GM18951 (cell line): ENCODE results near the gene P2RY2.

Source experiments
- POLR2A ChIP-seq: IDR thresholded peaks from 4 replicates; pipeline ENCODE4 v1.6.1; 2011; ENCODE audit warnings: mild to moderate bottlenecking; ENCODE audit not compliant: insufficient read length, insufficient read depth; ENCODE audit errors: extremely low read depth
- in situ Hi-C: fragments of 300-500 bp; cut with MboI; formaldehyde crosslinking; loops from one replicate; pipeline ENCODE4 v1.12.0; 2022; ENCODE audit warnings: low sequenced_read_pairs, mixed read lengths, inconsistent platforms; ENCODE audit not compliant: unreplicated experiment

P2RY2 gene

DNA sequence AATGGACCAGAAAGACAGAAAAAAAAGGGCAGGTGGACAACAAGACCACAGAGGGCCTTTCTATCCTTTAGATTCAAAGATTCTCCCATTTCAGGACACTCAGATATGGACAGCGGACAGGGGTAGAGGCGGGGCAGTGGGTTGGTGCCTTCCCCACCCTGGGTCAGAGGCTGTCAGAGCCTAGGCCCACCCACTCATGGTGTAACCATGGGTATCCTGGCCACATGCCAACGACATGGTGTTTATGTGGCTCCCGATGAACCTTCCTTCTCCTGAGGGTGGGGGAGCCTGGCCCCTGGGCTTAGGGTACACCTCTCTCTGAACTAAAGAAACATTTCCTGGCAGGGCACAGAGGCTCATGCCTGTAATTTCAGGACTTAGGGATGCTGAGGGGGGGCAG lies 14.3 kb upstream of the P2RY2 start:
- in situ Hi-C loops, result no loop called here
- no peak for TF ChIP-seq POLR2A

DNA sequence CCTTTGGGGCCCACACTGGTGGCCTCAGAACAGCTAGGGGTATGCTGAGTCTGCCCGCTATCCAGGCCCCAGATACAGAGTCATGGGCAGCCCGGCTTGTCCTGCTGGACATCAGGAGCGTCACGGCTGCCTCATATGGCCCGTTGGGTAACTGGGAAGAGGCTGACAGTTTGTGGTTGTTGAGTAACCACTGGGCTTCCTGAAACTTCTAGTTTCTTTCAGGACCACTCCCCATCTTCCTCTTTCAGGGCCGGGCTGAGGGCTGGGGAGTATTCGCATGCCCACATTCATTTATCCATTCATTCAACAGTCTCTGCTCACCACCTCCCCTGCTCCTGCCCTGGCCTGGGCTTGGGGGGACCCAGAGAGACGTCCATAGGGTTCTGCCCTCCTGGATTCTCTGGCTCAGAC lies 13.4 kb upstream of the P2RY2 start:
- in situ Hi-C loops, result no loop called here
- TF ChIP-seq POLR2A, result no peak

DNA sequence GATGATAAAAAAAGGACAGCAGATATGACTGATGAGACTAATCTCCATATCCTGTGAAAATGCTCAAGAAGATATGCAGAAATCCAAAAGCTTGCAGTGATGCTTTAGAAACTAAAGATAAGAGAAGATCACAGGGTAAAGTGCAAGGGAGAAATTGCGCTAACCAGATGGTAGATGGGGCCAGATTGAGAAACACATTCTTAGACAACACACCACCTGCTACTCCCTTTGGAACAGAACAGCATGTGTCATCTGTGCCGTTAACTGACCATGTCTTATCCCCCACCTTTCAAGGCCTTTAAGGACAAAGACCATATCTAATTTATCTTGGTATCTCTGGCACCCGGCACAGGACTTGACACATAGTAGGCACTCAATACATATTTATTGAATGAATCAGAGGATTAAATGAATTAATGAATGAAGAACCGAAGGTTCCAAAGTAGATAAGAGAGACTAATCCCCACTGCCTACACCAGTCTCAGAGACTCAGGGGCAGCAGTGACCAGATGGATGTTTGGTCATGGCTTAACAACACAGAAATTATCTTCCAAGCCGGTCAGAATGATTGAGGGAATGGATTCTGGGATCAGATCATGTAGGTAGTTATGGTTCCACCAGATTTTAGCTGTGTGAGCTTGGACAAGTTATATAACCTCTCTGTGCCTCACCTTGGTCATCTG lies 12.3 kb upstream of the P2RY2 start:
- no peak for TF ChIP-seq POLR2A
- in situ Hi-C loops, result no loop called here

DNA sequence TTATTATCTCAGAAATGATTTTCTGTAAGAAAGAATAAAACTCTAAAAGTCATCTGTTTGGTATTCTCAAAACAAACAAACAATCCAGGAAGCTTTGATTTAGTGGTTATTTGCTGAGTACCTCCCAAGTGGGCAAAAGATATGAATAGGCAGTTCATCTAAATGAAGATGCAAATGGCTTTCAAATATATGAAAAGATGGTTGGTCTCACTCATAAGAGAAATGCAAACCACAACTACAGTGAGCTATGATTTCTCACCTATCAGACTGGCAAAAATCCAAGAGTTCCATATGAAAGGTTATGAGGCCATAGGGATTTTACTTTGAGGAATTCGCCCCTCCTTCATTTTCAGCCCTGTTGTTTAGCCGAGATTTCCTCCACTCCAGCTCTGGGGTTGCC lies 11.3 kb upstream of the P2RY2 start:
- no peak for TF ChIP-seq POLR2A

DNA sequence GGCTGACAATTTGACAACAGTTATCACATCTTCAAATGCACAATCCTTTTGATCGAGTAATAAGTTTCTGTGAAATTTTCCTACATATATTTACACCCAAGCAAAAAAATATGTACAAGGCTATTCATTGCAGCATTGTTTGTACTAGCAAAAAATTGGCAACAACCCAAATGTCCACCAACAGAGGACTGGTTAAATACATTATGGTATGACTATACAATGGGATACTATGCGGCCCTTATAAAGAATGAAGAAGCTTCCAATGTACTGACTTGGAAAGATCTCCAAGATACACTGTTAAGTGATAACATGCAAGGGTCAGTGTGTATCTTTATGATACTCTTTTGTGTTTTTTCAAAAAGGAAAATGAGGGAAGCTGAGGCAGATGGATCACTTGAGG lies 8.2 kb upstream of the P2RY2 start:
- in situ Hi-C loops, result no loop called here
- no peak for TF ChIP-seq POLR2A

More for the DNA sequence above, 11.3 kb upstream of the P2RY2 start:
- in situ Hi-C loops, result no loop called here

DNA sequence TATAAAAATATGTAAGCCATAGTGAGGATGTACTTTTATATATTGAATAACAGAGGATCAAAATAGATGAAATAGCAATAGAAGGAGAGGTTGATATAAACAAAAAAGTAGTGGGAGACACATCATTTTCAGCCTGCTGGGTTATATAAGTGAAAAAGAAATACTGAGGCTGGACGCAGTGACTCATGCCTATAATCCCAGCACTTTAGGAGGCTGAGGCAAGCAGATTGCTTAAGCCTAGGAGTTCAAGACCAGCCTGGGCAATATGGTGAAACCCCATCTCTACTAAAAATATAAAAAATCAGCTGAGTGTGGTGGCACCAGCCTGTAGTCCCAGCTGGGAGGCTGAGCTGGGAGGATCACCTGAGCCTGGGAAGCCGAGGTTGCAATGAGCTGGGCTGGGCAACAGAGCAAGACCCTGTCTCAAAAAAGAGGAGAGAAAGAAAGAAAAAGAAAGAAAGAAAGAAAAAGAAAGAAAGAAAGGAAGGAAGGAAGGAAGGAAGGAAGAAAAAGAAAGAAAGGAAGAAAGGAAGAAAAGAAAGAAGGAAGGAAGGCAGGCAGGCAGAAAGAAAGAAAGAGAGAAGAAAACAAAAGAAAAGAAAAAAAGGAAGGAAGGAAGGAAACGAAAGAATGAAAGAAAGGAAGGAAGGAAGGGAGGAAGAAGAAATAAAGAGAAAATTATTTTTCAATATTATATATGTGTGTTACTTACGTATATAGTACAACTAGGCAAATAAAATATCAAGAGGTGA lies 7.0 kb upstream of the P2RY2 start:
- in situ Hi-C loops, result no loop called here
- TF ChIP-seq POLR2A, result no peak

DNA sequence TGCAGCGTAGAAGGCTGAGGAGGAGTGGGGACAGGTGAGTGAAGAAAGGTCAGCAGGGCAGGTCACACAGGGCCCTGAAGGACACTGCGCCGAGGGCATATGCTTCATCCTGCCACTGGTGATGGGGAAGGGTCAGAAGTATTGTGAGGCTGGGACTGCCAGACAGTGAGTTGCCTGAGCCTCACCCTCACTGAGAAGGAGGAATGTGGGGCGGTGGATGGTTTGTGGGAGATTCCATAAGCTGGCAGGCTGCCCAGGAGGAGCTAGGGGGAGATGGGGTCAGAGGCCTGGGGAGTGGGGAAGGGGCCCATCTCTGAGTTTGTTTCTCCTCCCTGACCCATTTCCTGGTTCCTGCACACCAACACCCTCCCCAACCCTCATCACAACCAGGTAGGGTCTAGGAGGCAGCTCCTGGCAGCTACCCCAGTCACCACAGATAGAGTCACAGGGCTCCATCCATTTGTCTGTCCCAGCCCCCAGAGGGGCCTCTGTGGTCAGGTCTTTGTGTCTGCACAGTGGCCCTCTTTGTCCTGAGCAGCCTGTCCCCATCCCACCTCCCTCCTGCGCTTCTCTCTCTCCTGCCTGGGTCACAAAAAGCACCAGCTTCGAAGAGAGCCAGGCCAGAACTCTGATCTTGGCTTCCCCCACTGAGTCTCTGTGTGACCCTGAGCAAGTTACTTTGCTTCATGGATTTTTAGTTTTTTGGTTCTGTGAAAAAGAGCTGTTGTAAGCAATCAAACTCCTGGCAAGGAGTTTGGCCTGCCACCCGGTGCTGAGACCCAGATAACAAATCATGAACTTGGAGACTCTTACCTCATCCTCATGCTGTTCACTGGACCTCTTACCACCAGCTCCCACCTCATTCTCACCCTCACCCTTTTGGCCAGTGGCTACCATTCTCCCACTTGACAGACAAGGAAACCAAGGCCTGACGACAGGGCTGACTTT lies 4.6 kb upstream of the P2RY2 start:
- in situ Hi-C loops, result no loop called here
- no peak for TF ChIP-seq POLR2A

DNA sequence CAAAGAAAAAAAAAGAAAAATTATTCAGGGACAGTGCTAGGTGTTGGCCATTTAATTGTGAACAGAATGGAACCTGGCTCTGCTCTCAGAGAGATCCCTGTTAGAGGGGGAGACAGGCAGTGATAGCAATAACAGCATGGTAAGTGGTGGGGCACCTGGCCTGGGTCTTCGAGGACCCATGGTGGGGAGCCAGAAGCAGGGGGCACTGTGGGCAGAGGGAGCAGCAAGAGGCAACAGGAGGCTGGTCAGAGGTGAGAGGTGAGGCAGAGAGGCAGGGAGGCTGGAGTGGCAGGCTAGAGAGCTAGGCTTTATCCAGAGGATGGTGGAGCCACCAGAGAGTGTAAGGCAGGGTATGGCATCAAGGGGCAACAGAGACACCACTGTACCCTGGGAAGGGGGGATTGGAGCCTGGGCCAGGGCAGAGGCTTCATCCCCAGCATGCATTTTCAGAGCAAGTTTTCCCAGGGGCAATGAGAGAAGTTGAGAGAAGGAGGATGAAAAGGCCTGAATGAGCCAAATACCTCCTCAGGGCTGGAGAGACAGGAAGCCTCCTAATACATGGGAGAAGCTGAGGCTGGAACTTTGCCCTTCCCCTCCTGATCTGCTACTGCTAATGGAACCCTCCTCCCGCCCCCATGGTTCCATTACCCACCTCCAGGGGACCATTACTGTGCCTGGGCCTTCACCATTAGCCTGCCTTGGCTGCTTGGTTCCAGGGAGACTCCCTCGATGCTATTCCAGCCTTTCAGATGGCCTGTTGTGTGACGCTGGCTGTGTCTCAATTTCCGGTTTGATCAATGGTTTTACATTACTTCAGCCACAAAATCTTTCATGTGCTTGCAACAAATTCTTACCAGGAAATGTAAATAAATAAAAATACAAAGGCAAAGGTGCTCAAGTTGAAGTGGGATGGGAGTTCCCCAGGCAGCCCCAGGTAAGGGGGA lies 2.6 kb upstream of the P2RY2 start:
- no peak for TF ChIP-seq POLR2A
- in situ Hi-C loops, result no loop called here

DNA sequence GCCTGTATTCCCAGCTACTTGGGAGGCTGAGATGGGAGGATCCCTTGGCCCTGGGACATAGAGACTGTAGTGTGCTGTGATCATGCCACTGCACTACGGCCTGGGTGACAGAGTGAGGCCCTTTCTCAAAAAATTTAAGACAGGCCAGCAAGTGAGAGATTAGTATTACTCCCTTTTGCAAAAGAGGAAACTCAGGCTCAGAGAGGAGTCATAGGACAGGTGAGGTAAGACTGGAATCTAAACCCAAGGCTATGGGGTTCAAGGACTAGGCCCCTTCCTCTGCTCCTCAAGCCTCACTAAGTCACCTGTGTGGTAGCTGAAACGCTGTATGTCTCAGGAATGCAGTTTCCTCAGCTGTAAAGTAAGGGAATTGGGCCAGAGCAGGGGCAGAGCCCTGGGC lies 1.6 kb upstream of the P2RY2 start:
- no peak for TF ChIP-seq POLR2A
- in situ Hi-C loops, result no loop called here

DNA sequence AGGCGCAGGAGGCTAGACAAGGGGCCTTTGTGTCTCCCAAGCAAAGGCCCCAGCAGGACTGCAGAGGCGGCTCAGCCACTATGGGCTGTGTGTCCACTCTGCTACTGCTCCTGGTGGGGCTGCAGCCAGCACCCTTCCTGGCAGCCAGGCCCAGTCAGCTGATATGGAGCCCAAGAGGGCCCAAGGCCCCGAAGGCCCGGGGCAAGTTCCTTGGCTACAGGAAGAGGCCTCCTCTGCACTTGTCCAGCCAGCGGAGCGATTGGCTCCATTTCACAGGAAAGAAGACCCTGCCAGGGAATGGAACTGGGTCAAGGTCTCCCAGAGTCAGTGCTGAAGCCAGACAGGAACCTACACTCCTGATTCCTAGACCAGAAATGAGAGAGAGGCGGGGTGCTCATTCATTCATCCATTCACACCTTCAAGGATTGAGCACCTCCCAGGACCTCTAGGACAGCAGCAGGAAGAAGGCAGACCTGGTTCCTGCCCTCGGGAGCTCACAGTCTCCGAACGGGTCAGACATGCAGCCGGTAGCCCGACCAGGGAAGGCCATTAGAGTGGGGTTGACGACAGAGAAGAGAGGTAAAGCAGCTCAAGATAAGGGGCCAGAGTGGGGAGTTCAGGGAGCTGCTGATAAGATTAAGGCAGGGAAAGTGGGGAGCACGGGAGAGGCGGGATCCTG lies 811 bp upstream of the P2RY2 start:
- TF ChIP-seq POLR2A, result no peak
- in situ Hi-C loops, result no loop called here

DNA sequence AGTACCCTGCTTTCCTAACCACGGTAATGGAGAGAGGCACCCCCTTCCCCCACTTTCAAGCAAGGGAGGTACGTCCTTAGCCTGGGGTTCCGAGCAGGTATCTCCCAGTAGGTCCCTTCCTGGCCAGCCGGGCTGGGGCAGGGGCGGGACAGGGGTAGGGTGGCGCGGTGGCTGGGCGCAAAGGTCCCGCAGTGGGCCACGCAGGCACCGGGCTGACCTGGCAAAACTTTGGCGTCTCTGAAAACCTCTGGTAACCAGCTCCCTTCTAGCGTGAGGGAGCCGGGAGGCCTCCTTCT lies 323 bp upstream of the P2RY2 start:
- TF ChIP-seq POLR2A, result no peak

DNA sequence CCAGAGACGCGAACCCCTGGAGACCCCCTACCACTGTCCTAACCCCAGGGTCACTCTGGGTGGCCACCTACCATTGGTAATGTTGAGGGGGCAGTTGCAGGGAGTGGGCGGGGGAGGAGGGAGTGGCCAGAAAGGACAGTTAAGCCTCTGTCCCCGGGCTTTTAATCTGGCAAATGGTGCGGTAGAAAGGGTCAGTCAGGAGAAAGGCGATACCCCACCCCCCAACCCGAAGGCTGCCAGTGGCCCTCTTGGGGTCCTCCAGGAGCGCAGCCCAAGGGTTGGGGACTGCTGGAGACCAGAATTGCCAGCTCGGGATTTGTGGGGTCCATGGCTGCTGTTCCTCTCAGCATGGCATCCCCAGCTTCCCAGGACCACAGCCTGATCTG lies 742 bp downstream of the P2RY2 start:
- in situ Hi-C loops, result no loop called here
- no peak for TF ChIP-seq POLR2A

More for the DNA sequence above, 323 bp upstream of the P2RY2 start:
- in situ Hi-C loops, result no loop called here
